ENCODE data around the gene TAF1C. TPM values are rescaled to one million over a fixed set of nuclear protein-coding genes. Genes with fewer than 3 reads are reported as not detected.

Gene TAF1C
- total RNA-seq, 3 donors from 2014 or later: 29.5 to 52.7 (median 39.0) TPM

- intact Hi-C loops (cut with DNase I; ENCODE audit: low total_unique reads): no loop called here
- H3K27me3 ChIP-seq: no peaks in the 10 kb centered on the region
- H3K9me3 ChIP-seq: no peaks in the 10 kb centered on the region
- H3K36me3 ChIP-seq: no peaks in the 10 kb centered on the region
- no peak for DNase-seq (ENCODE audit: low spot score in 2 of 2)
- no peak overlapping the region for H3K4me3 ChIP-seq
- H3K4me1 ChIP-seq: no peaks in the 10 kb centered on the region
- H3K27ac ChIP-seq: no peak overlapping the region
- no peak for TF ChIP-seq POLR2AphosphoS5 (IDR thresholded peaks at IDR 0.05)
Observed at GRCh38 chr16:84197466-84198128, 10.7 kb upstream of the TAF1C start.

GRCh38 chr16:84196727-84197394 lies 10.0 kb upstream of the TAF1C start:
- no peak for TF ChIP-seq POLR2A (IDR thresholded peaks at IDR 0.05)
- TF ChIP-seq CTCF (IDR thresholded peaks at IDR 0.05): no peak
- no peak for TF ChIP-seq POLR2AphosphoS5 (IDR thresholded peaks at IDR 0.05)
- intact Hi-C loops (cut with DNase I; ENCODE audit: low total_unique reads): no loop called here
- H3K4me1 ChIP-seq: no peaks in the 10 kb centered on the region
- peak overlapping the region in 1 of 2 donors; percentile 41 for H3K27ac ChIP-seq
- no peaks in the 10 kb centered on the region for H3K36me3 ChIP-seq
- H3K27me3 ChIP-seq: no peaks in the 10 kb centered on the region
- H3K9me3 ChIP-seq: no peaks in the 10 kb centered on the region
- DNase-seq (ENCODE audit: low spot score in 2 of 2): peak in 1 of 2 donors; percentile 36
- H3K4me3 ChIP-seq: peak overlapping the region in 2 of 3 donors; percentile 37 to 50

GRCh38 chr16:84196101-84196500 lies 9.2 kb upstream of the TAF1C start:
- Histone ChIP-seq H3K36me3 (no peaks in the 10 kb centered on the region), H3K9me3 (no peaks in the 10 kb centered on the region), H3K4me3 (peak overlapping the region in 2 of 3 donors; percentile 37 to 50), H3K27me3 (no peaks in the 10 kb centered on the region), H3K4me1 (no peaks in the 10 kb centered on the region), H3K27ac (no peak overlapping the region)
- intact Hi-C loops (cut with DNase I; ENCODE audit: low total_unique reads): no loop called here
- no peak for DNase-seq (ENCODE audit: low spot score in 2 of 2)
- TF ChIP-seq CTCF (IDR thresholded peaks at IDR 0.05) (no peak), POLR2A (IDR thresholded peaks at IDR 0.05) (no peak), POLR2AphosphoS5 (IDR thresholded peaks at IDR 0.05) (no peak)

- TF ChIP-seq CTCF (IDR thresholded peaks at IDR 0.05) (no peak), POLR2AphosphoS5 (IDR thresholded peaks at IDR 0.05) (no peak), POLR2A (IDR thresholded peaks at IDR 0.05) (no peak)
- Histone ChIP-seq H3K27ac (no peak overlapping the region), H3K9me3 (no peaks in the 10 kb centered on the region), H3K27me3 (no peaks in the 10 kb centered on the region), H3K4me3 (peak overlapping the region in 2 of 3 donors; percentile 37 to 50), H3K4me1 (no peaks in the 10 kb centered on the region), H3K36me3 (no peaks in the 10 kb centered on the region)
- intact Hi-C loops (cut with DNase I; ENCODE audit: low total_unique reads): no loop called here
- DNase-seq (ENCODE audit: low spot score in 2 of 2): no peak
Observed at GRCh38 chr16:84195201-84196093, 8.6 kb upstream of the TAF1C start.

- Histone ChIP-seq H3K9me3 (no peaks in the 10 kb centered on the region), H3K27me3 (no peaks in the 10 kb centered on the region), H3K4me1 (no peaks in the 10 kb centered on the region), H3K4me3 (peak overlapping the region in 1 of 3 donors; percentile 31), H3K36me3 (no peaks in the 10 kb centered on the region), H3K27ac (no peak overlapping the region)
- no peak for DNase-seq (ENCODE audit: low spot score in 2 of 2)
- intact Hi-C loops (cut with DNase I; ENCODE audit: low total_unique reads): no loop called here
- TF ChIP-seq CTCF (IDR thresholded peaks at IDR 0.05) (no peak), POLR2AphosphoS5 (IDR thresholded peaks at IDR 0.05) (no peak), POLR2A (IDR thresholded peaks at IDR 0.05) (no peak)
Observed at GRCh38 chr16:84194470-84195200, 7.8 kb upstream of the TAF1C start.
